ENCODE results near the gene IFI27. TPM values are rescaled to one million over a fixed set of nuclear protein-coding genes. Genes with fewer than 3 reads are reported as not detected.

Gene IFI27
- total RNA-seq, 4 donors from 2014 or later = 39.5 to 958 (median 291) TPM

- 71 to 82% methylated on average over 9 to 10 of the region's 20 CpGs for WGBS, 2 donors
- no peak for DNase-seq
These were observed 950 bp downstream of the IFI27 start for GRCh38 chr14:94111276-94112095.

GRCh38 chr14:94112513-94113063 lies 2.1 kb downstream of the IFI27 start:
- Histone ChIP-seq H3K4me1 (peaks cover 10 to 68% (median 31%) of the 10 kb centered on the region in 3 donors), H3K36me3 (no peaks in the 10 kb centered on the region), H3K27me3 (no peaks in the 10 kb centered on the region), H3K9me3 (no peaks in the 10 kb centered on the region), H3K4me3 (peak overlapping the region in 3 of 4 donors; percentile 37 to 65 (median 48)), H3K27ac (peak overlapping the region in 3 of 4 donors; percentile 82 to 90 (median 82))
- WGBS, 2 donors = 60 to 70% methylated on average over 5 of the region's 6 CpGs
- intact Hi-C loops (cut with DNase I) = no loop called here
- TF ChIP-seq, protein P1, sequence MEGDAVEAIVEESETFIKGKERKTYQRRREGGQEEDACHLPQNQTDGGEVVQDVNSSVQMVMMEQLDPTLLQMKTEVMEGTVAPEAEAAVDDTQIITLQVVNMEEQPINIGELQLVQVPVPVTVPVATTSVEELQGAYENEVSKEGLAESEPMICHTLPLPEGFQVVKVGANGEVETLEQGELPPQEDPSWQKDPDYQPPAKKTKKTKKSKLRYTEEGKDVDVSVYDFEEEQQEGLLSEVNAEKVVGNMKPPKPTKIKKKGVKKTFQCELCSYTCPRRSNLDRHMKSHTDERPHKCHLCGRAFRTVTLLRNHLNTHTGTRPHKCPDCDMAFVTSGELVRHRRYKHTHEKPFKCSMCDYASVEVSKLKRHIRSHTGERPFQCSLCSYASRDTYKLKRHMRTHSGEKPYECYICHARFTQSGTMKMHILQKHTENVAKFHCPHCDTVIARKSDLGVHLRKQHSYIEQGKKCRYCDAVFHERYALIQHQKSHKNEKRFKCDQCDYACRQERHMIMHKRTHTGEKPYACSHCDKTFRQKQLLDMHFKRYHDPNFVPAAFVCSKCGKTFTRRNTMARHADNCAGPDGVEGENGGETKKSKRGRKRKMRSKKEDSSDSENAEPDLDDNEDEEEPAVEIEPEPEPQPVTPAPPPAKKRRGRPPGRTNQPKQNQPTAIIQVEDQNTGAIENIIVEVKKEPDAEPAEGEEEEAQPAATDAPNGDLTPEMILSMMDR (IDR thresholded peaks at IDR 0.05) = no peak
- TF ChIP-seq POLR2A (IDR thresholded peaks at IDR 0.05) = no peak
- DNase-seq = no peak

More at GRCh38 chr14:94111276-94112095, 950 bp downstream of the IFI27 start:
- Histone ChIP-seq H3K27ac (peak overlapping the region; percentile 71 to 91 (median 86)), H3K4me1 (peaks cover 10 to 68% (median 31%) of the 10 kb centered on the region in 3 donors), H3K36me3 (no peaks in the 10 kb centered on the region), H3K4me3 (peak overlapping the region; percentile 11 to 65 (median 42)), H3K27me3 (no peaks in the 10 kb centered on the region), H3K9me3 (no peaks in the 10 kb centered on the region)
- TF ChIP-seq, protein P1 (IDR thresholded peaks at IDR 0.05) = no peak
- TF ChIP-seq POLR2A (IDR thresholded peaks at IDR 0.05) = no peak
- intact Hi-C loops (cut with DNase I) = no loop called here

GRCh38 chr14:94113073-94113472 lies 2.5 kb downstream of the IFI27 start:
- no peak for TF ChIP-seq POLR2A (IDR thresholded peaks at IDR 0.05)
- TF ChIP-seq, protein P1 (IDR thresholded peaks at IDR 0.05) = no peak
- peak overlapping the region in 3 of 4 donors; percentile 82 to 90 (median 82) for H3K27ac ChIP-seq
- H3K4me3 ChIP-seq = peak overlapping the region in 2 of 4 donors; percentile 37 to 65
- no peak for DNase-seq
- intact Hi-C loops (cut with DNase I) = no loop called here
- 53 to 60% methylated on average over 7 of the region's 7 CpGs for WGBS, 2 donors
- no peaks in the 10 kb centered on the region for H3K9me3 ChIP-seq
- peaks cover 10 to 68% (median 31%) of the 10 kb centered on the region in 3 donors for H3K4me1 ChIP-seq
- H3K27me3 ChIP-seq = no peaks in the 10 kb centered on the region
- H3K36me3 ChIP-seq = no peaks in the 10 kb centered on the region

- H3K4me3 ChIP-seq = peak overlapping the region in 2 of 4 donors; percentile 1 to 65
- DNase-seq = no peak
- H3K9me3 ChIP-seq = no peaks in the 10 kb centered on the region
- H3K4me1 ChIP-seq = peaks cover 10 to 68% (median 31%) of the 10 kb centered on the region in 3 donors
- intact Hi-C loops (cut with DNase I) = no loop called here
- 26 to 48% methylated on average over 6 of the region's 6 CpGs for WGBS, 2 donors
- no peak for TF ChIP-seq POLR2A (IDR thresholded peaks at IDR 0.05)
- TF ChIP-seq, protein P1 (IDR thresholded peaks at IDR 0.05) = no peak
- H3K27me3 ChIP-seq = no peaks in the 10 kb centered on the region
- no peaks in the 10 kb centered on the region for H3K36me3 ChIP-seq
- H3K27ac ChIP-seq = peak overlapping the region; percentile 3 to 90 (median 82)
These were observed 3.0 kb downstream of the IFI27 start for GRCh38 chr14:94113490-94113889.
